Endothelial cell of umbilical vein (primary cell): Measurements from ENCODE around the gene FGD6.

Source experiments
- CTCF ChIP-seq, 2 donors: IDR thresholded peaks; 1 replicate in 1 of 2; 2 replicates in 1 of 2; pipeline ENCODE4 v1.5.1; 2011; ENCODE audit warnings: low read length in 2 of 2, mild to moderate bottlenecking in 2 of 2, moderate library complexity in 2 of 2, control low read depth in 1 of 2, inconsistent platforms in 1 of 2, low read depth in 1 of 2; ENCODE audit not compliant: insufficient read depth in 1 of 2; ENCODE audit errors: extremely low read depth in 1 of 2
- POLR2A ChIP-seq: IDR thresholded peaks from 2 replicates; pipeline ENCODE4 v1.6.1; 2012; ENCODE audit warnings: low read depth, mild to moderate bottlenecking, control low read depth, low read length
- POLR2AphosphoS5 ChIP-seq: IDR thresholded peaks from 2 replicates; pipeline ENCODE4 v1.6.1; 2012; ENCODE audit warnings: low read depth, mild to moderate bottlenecking, control low read depth, low read length, moderate library complexity; ENCODE audit not compliant: insufficient read depth
- TF ChIP-seq, protein P1 (sequence below): IDR thresholded peaks from 2 replicates; pipeline ENCODE4 v1.6.1; 2011; ENCODE audit not compliant: insufficient read depth, insufficient read length

GRCh38 chr12:95231190-95231589, 13.9 kb upstream of the FGD6 start:
- no peak for TF ChIP-seq CTCF (IDR thresholded peaks at IDR 0.05; ENCODE audit: extremely low read depth in 1 of 2, insufficient read depth in 1 of 2, low read depth in 1 of 2, low read length in 2 of 2)
- TF ChIP-seq, protein P1, sequence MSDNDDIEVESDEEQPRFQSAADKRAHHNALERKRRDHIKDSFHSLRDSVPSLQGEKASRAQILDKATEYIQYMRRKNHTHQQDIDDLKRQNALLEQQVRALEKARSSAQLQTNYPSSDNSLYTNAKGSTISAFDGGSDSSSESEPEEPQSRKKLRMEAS, result no peak
- TF ChIP-seq POLR2AphosphoS5, result no peak
- no peak for TF ChIP-seq POLR2A
